Chondrocyte (in vitro differentiated cells): ENCODE measurements around the gene GCH1. TPM values are rescaled to one million over a fixed set of nuclear protein-coding genes. Genes with fewer than 3 reads are reported as not detected.
A peak's percentile ranks its signal among the peaks of the same experiment; 100 is the strongest.
"Not testable (repeated sequence)": the region's sequence is repeated elsewhere in the genome, so short reads cannot be mapped to it uniquely, and the experiment has no call there.

Experiments
- DNase-seq: peaks from one replicate; pipeline ENCODE4 v3.0.0; 2021; ENCODE audit warnings: mixed read lengths, low spot score
- H3K27ac Mint-ChIP-seq: one replicate; pipeline ENCODE4 v1.8.0; 2021; ENCODE audit warnings: mild to moderate bottlenecking, moderate library complexity, mixed read lengths; ENCODE audit not compliant: unreplicated experiment
- H3K27me3 Mint-ChIP-seq: 2 replicates; pipeline ENCODE4 v1.8.0; 2021; ENCODE audit warnings: low read depth, mixed read lengths
- H3K36me3 Mint-ChIP-seq: 2 replicates; pipeline ENCODE4 v1.8.0; 2021; ENCODE audit warnings: low read depth, mixed read lengths
- H3K4me1 Mint-ChIP-seq: 2 replicates; pipeline ENCODE4 v1.8.0; 2021; ENCODE audit warnings: low read depth, mild to moderate bottlenecking, mixed read lengths
- H3K4me3 Mint-ChIP-seq: one replicate; pipeline ENCODE4 v1.8.0; 2021; ENCODE audit warnings: mild to moderate bottlenecking, moderate library complexity, mixed read lengths; ENCODE audit not compliant: unreplicated experiment
- H3K9me3 Mint-ChIP-seq: 2 replicates; pipeline ENCODE4 v1.8.0; 2021; ENCODE audit warnings: low read depth, mixed read lengths
- total RNA-seq: library from RNA; stranded (reverse); gene quantifications from 3 replicates; pipeline ENCODE4 v1.2.1, GENCODE V29; 2021
- TF ChIP-seq, protein P1 (sequence below): fragments of 200-600 bp; sonication (generic); IDR thresholded peaks from 2 replicates; pipeline ENCODE4 v1.5.0; 2021; ENCODE audit warnings: antibody characterized with exemption, mild to moderate bottlenecking, moderate library complexity

GCH1 gene
- total RNA-seq, 1 donor from 2014 or later, result 0.95 TPM

DNA sequence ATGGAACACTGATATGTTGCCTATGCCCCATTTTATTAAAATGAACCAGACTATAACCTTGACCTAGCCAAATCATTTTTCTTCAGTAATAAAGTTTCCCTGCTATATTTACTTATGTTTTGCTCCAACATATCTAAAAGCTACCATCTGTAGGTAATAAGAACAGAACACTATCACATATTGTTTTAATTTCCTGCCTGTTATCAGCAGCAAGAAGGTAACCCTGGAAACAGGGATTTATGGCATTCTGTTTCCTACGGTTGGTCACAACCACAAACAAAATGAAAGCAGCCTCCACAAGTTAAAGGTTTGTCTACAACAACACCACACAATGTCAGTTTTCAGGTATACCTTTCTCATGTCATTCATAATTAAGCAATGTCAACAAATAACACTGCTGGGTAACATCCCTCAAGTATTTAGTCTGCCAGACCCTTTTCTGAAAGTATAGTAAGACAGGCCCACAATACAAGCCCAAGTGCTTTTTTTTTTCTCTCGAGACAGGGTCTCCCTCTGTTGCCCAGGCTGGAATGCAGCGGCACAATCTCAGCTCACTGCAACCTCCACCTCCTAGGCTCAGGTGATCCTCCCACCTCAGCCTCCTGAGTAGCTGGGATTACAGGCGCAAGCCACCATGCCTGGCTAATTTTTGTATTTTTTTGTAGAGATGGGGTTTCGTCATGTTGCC, 25.5 kb downstream of the GCH1 start:
- TF ChIP-seq, protein P1, sequence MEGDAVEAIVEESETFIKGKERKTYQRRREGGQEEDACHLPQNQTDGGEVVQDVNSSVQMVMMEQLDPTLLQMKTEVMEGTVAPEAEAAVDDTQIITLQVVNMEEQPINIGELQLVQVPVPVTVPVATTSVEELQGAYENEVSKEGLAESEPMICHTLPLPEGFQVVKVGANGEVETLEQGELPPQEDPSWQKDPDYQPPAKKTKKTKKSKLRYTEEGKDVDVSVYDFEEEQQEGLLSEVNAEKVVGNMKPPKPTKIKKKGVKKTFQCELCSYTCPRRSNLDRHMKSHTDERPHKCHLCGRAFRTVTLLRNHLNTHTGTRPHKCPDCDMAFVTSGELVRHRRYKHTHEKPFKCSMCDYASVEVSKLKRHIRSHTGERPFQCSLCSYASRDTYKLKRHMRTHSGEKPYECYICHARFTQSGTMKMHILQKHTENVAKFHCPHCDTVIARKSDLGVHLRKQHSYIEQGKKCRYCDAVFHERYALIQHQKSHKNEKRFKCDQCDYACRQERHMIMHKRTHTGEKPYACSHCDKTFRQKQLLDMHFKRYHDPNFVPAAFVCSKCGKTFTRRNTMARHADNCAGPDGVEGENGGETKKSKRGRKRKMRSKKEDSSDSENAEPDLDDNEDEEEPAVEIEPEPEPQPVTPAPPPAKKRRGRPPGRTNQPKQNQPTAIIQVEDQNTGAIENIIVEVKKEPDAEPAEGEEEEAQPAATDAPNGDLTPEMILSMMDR, result no peak
- Mint-ChIP-seq H3K9me3 (peaks cover 11% of the 10 kb centered on the region), H3K27me3 (no peaks in the 10 kb centered on the region), H3K4me1 (peaks cover 11% of the 10 kb centered on the region), H3K27ac (no peak overlapping the region), H3K36me3 (no peaks in the 10 kb centered on the region), H3K4me3 (no peak overlapping the region)
- no peak for DNase-seq

DNA sequence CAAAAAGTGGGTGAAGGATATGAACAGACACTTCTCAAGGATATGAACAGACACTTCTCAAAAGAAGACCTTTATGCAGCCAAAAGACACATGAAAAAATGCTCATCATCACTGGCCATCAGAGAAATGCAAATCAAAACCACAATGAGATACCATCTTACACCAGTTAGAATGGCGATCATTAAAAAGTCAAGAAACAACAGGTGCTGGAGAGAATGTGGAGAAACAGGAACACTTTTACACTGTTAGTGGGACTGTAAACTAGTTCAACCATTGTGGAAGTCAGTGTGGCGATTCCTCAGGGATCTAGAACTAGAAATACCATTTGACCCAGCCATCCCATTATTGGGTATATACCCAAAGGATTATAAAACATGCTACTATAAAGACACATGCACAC, 27.0 kb downstream of the GCH1 start:
- DNase-seq, H3K27ac Mint-ChIP-seq, H3K27me3 Mint-ChIP-seq: not testable (repeated sequence)

DNA sequence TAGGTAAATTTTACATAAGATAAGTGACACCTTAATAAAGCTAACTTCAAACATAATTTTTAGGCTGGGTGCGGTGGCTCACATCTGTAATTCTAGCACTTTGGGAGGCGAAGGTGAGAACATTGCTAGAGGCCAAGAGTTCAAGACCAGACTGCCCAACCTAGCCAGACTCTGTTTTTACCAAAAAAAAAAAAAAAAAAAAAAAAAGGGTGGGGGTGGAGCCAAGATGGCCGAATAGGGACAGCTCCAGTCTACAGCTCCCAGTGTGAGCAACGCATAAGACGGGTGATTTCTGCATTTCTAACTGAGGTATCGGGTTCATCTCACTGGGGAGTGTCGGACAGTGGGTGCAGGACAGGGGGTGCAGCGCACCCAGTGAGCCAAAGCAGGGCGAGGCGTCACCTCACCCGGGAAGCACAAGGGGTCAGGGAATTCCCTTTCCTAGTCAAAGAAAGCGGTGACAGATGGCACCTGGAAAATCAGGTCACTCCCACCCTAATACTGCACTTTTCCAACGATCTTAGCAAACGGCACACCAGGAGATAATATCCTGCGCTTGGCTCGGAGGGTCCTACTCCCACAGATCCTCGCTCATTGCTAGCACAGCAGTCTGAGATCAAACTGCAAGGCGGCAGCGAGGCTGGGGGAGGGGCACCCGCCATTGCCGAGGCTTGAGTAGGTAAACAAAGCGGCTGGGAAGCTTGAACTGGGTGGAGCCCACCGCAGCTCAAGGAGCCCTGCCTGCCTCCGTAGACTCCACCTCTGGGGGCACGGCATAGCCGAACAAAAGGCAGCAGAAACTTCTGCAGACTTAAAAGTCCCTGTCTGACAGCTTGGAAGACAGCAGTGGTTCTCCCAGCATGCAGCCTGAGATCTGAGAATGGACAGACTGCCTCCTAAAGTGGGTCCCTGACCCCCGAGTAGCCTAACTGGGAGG, 32.2 kb downstream of the GCH1 start:
- Mint-ChIP-seq H3K27ac (peak overlapping the region; percentile 91), H3K9me3 (peaks cover 11% of the 10 kb centered on the region), H3K4me3 (peak overlapping the region; percentile 95), H3K4me1 (peaks cover 44% of the 10 kb centered on the region)
- H3K27me3 Mint-ChIP-seq, DNase-seq, H3K36me3 Mint-ChIP-seq: not testable (repeated sequence)

More for the DNA sequence above, 27.0 kb downstream of the GCH1 start:
- not testable (repeated sequence) for H3K4me3 Mint-ChIP-seq, H3K4me1 Mint-ChIP-seq, H3K36me3 Mint-ChIP-seq
- H3K9me3 Mint-ChIP-seq, result peaks cover 11% of the 10 kb centered on the region

DNA sequence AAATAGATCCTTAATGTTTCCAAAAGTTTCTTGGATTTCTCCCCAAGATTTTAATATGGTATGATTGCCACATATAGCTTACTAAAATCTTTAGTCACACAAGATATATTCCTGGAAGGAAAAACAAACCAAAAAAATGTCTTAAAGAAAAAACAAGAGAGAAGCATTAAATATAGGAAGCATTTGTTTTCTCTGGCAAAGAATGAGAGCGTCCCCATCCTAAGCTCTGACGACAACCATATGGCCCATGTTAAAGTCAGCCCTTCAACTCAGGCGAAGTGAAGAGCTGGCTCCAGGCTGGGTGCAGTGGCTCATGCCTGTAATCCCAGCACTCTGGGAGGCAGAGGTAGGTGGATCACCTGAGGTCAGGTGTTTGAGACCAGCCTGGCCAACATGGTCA, 35.6 kb downstream of the GCH1 start:
- Mint-ChIP-seq H3K27ac (peak overlapping the region; percentile 50), H3K36me3 (peaks cover 1% of the 10 kb centered on the region), H3K27me3 (no peaks in the 10 kb centered on the region), H3K4me3 (no peak overlapping the region), H3K4me1 (peaks cover 53% of the 10 kb centered on the region), H3K9me3 (no peaks in the 10 kb centered on the region)
- no peak for DNase-seq
- TF ChIP-seq, protein P1, result no peak

DNA sequence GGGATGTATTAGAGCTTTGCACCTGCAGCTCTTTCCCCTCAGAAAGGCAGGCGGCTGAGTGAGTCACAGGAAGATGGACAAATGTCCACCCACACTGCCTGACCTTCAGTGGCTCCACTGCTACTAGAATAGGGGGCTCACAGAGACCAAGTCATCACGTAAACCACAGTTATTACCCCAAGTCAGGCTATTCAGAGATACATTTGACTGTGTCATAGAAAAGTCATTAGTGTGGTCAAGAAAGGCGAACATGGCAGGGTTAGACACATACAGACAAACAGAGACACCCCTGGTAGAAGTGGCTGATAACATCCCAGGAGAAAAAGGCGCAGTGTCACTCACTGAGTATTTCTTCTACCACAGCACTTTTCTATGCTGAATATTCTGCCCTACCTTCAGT, 36.0 kb downstream of the GCH1 start:
- no peaks in the 10 kb centered on the region for H3K27me3 Mint-ChIP-seq
- DNase-seq, result no peak
- no peak overlapping the region for H3K4me3 Mint-ChIP-seq
- TF ChIP-seq, protein P1, result no peak
- H3K27ac Mint-ChIP-seq, result peak overlapping the region; percentile 50
- peaks cover 53% of the 10 kb centered on the region for H3K4me1 Mint-ChIP-seq
- no peaks in the 10 kb centered on the region for H3K9me3 Mint-ChIP-seq
- H3K36me3 Mint-ChIP-seq, result peaks cover 1% of the 10 kb centered on the region

DNA sequence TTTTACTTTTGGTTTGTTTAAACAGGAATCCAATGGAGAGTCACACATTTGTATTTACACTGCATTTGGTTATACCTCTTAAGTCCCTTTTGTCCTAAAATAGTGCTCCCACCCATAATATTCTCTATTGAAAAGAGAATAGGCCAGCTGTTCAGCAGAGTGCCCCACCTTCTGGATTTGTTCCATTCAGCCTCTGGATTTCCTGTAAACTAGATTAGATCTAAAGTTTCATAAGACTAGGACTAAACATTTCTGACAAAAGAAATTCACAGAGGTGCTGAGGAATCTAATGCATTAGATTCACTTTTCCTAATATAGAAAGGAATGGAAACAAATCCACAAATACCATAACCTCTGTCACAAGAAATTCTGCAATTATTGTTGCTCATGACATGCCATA, 38.1 kb downstream of the GCH1 start:
- Mint-ChIP-seq H3K36me3 (no peaks in the 10 kb centered on the region), H3K27me3 (no peaks in the 10 kb centered on the region), H3K4me3 (no peak overlapping the region), H3K4me1 (peaks cover 38% of the 10 kb centered on the region), H3K27ac (no peak overlapping the region), H3K9me3 (no peaks in the 10 kb centered on the region)
- TF ChIP-seq, protein P1, result no peak
- no peak for DNase-seq
